H9 (cell line): ENCODE results near the gene FAM3D. TPM values are rescaled to one million over a fixed set of nuclear protein-coding genes. Genes with fewer than 3 reads are reported as not detected.

ENCODE experiments used
- DNase-seq: peaks from one replicate; pipeline ENCODE4 v3.0.0-alpha.2; 2017
- H2AFZ ChIP-seq: one replicate; pipeline ENCODE4 v1.6.1; 2013; ENCODE audit warnings: mild to moderate bottlenecking, low read length, control low read depth, moderate library complexity
- H2AK5ac ChIP-seq: 2 replicates; pipeline ENCODE4 v1.6.1; 2013; ENCODE audit warnings: low read length, control low read depth, mixed read lengths; ENCODE audit not compliant: insufficient read length
- H2BK120ac ChIP-seq: one replicate; pipeline ENCODE4 v1.6.1; 2013; ENCODE audit warnings: low read depth, mild to moderate bottlenecking, low read length, control low read depth, inconsistent platforms; ENCODE audit not compliant: poor library complexity, severe bottlenecking
- H2BK12ac ChIP-seq: 2 replicates; pipeline ENCODE4 v1.6.1; 2013; ENCODE audit warnings: low read length, control low read depth, mixed read lengths, low read depth; ENCODE audit not compliant: insufficient read length
- H2BK15ac ChIP-seq: 2 replicates; pipeline ENCODE4 v1.6.1; 2013; ENCODE audit warnings: low read depth, low read length, control low read depth
- H2BK20ac ChIP-seq: one replicate; pipeline ENCODE4 v1.6.1; 2013; ENCODE audit warnings: low read depth, mild to moderate bottlenecking, low read length, control low read depth, inconsistent platforms; ENCODE audit not compliant: poor library complexity, severe bottlenecking
- H2BK5ac ChIP-seq: 2 replicates; pipeline ENCODE4 v1.6.1; 2013; ENCODE audit warnings: low read length, control low read depth, mixed read lengths; ENCODE audit not compliant: insufficient read length
- H3K14ac ChIP-seq: 2 replicates; pipeline ENCODE4 v1.6.1; 2013; ENCODE audit warnings: low read length, control low read depth; ENCODE audit not compliant: insufficient read depth
- H3K18ac ChIP-seq: 2 replicates; pipeline ENCODE4 v1.6.1; 2013; ENCODE audit warnings: low read depth, mild to moderate bottlenecking, mixed read lengths, low read length, control low read depth; ENCODE audit not compliant: insufficient read length
- H3K23ac ChIP-seq: 2 replicates; pipeline ENCODE4 v1.6.1; 2013; ENCODE audit warnings: low read length, control low read depth, mixed read lengths, low read depth; ENCODE audit not compliant: insufficient read length
- H3K23me2 ChIP-seq: 2 replicates; pipeline ENCODE4 v1.6.1; 2013; ENCODE audit warnings: low read depth, mild to moderate bottlenecking, mixed read lengths, low read length, control low read depth; ENCODE audit not compliant: insufficient read length, poor library complexity, severe bottlenecking
- H3K27ac ChIP-seq: 2 replicates; pipeline ENCODE4 v1.5.1; 2013; ENCODE audit warnings: low read length, control low read depth, mixed read lengths, low read depth; ENCODE audit not compliant: insufficient read length
- H3K27me3 ChIP-seq: 2 replicates; pipeline ENCODE4 v1.6.1; 2013; ENCODE audit warnings: low read length, control low read depth, inconsistent platforms; ENCODE audit not compliant: insufficient read depth
- H3K4ac ChIP-seq: 2 replicates; pipeline ENCODE4 v1.6.1; 2013; ENCODE audit warnings: low read depth, mild to moderate bottlenecking, control low read depth, inconsistent platforms, low read length, moderate library complexity
- H3K4me1 ChIP-seq: 2 replicates; pipeline ENCODE4 v1.6.1; 2013; ENCODE audit warnings: low read length, control low read depth, inconsistent platforms; ENCODE audit not compliant: insufficient read depth
- H3K4me2 ChIP-seq: 2 replicates; pipeline ENCODE4 v1.6.1; 2013; ENCODE audit warnings: low read length, control low read depth, mixed read lengths; ENCODE audit not compliant: insufficient read length, insufficient read depth
- H3K56ac ChIP-seq: 2 replicates; pipeline ENCODE4 v1.6.1; 2013; ENCODE audit warnings: low read depth, mild to moderate bottlenecking, mixed read lengths, low read length, control low read depth; ENCODE audit not compliant: insufficient read length
- H3K79me1 ChIP-seq: 2 replicates; pipeline ENCODE4 v1.6.1; 2013; ENCODE audit warnings: low read depth, mild to moderate bottlenecking, moderate library complexity, low read length, control low read depth, inconsistent platforms; ENCODE audit not compliant: insufficient read depth, poor library complexity, severe bottlenecking
- H3K79me2 ChIP-seq: 2 replicates; pipeline ENCODE4 v1.6.1; 2013; ENCODE audit warnings: low read length, control low read depth, inconsistent platforms; ENCODE audit not compliant: insufficient read depth
- H3K9ac ChIP-seq: 2 replicates; pipeline ENCODE4 v1.6.1; 2013; ENCODE audit warnings: low read length, control low read depth, mixed read lengths; ENCODE audit not compliant: insufficient read length; ENCODE audit errors: extremely low read depth
- H3K9me3 ChIP-seq: one replicate; pipeline ENCODE4 v1.6.1; 2013; ENCODE audit warnings: low read depth, low read length, inconsistent platforms; ENCODE audit not compliant: control insufficient read depth
- H3T11ph ChIP-seq: one replicate; pipeline ENCODE4 v1.6.1; 2013; ENCODE audit warnings: mild to moderate bottlenecking, low read length, control low read depth, inconsistent platforms
- H4K20me1 ChIP-seq: one replicate; pipeline ENCODE4 v1.6.1; 2013; ENCODE audit not compliant: control insufficient read depth, insufficient read length, insufficient read depth
- H4K5ac ChIP-seq: 2 replicates; pipeline ENCODE4 v1.6.1; 2013; ENCODE audit warnings: low read depth, mild to moderate bottlenecking, mixed read lengths, low read length, control low read depth; ENCODE audit not compliant: insufficient read length
- H4K8ac ChIP-seq: replicated peaks from 2 replicates; pipeline ENCODE4 v1.6.1; 2013; ENCODE audit warnings: low read length, control low read depth, mixed read lengths, low read depth; ENCODE audit not compliant: insufficient read length
- H4K91ac ChIP-seq: 2 replicates; pipeline ENCODE4 v1.6.1; 2013; ENCODE audit warnings: low read depth, mild to moderate bottlenecking, moderate library complexity, mixed read lengths, low read length, control low read depth; ENCODE audit not compliant: insufficient read length
- H3K27ac Mint-ChIP-seq, 3 experiments: 2 replicates in 2 of 3; 3 replicates in 1 of 3; pipeline ENCODE4 v1.8.0; 2020 to 2021; ENCODE audit warnings: mixed read lengths in 3 of 3, mild to moderate bottlenecking in 1 of 3, moderate library complexity in 1 of 3
- H3K27me3 Mint-ChIP-seq: 2 replicates; pipeline ENCODE4 v1.8.0; 2021; ENCODE audit warnings: low read depth, mild to moderate bottlenecking, moderate library complexity, mixed read lengths
- H3K36me3 Mint-ChIP-seq, 3 experiments: 2 replicates in 2 of 3; 3 replicates in 1 of 3; pipeline ENCODE4 v1.8.0; 2020 to 2021; ENCODE audit warnings: low read depth in 3 of 3, mixed read lengths in 3 of 3; ENCODE audit not compliant: insufficient read depth in 1 of 3
- H3K4me1 Mint-ChIP-seq, 2 experiments: 2 replicates each; pipeline ENCODE4 v1.8.0; 2020; ENCODE audit warnings: mixed read lengths in 2 of 2
- H3K4me3 Mint-ChIP-seq, 2 experiments: 2 replicates in 1 of 2; 3 replicates in 1 of 2; pipeline ENCODE4 v1.8.0; 2020 to 2021; ENCODE audit warnings: mild to moderate bottlenecking in 2 of 2, mixed read lengths in 2 of 2, moderate library complexity in 1 of 2
- H3K9me3 Mint-ChIP-seq, 2 experiments: 2 replicates in 1 of 2; 3 replicates in 1 of 2; pipeline ENCODE4 v1.8.0; 2020; ENCODE audit warnings: mild to moderate bottlenecking in 2 of 2, mixed read lengths in 2 of 2, moderate library complexity in 1 of 2
- CTCF ChIP-seq: fragments of 200-600 bp; sonication (generic); conservative IDR thresholded peaks from 3 replicates; pipeline ENCODE4 v1.8.0; 2021; ENCODE audit warnings: antibody characterized with exemption, mild to moderate bottlenecking
- WGBS: extraction: QIAGEN DNeasy Blood & Tissue Kit; methylation state at CpG from one replicate; pipeline ENCODE4 v1.1.7; 2013; ENCODE audit warnings: missing lambda C conversion rate, low lambda C conversion rate, mixed read lengths; ENCODE audit not compliant: insufficient read length; ENCODE audit errors: extremely low coverage; 5-methylcytosine and 5-hydroxymethylcytosine counted together
- total RNA-seq: library from RNA; stranded (reverse); gene quantifications from 2 replicates; pipeline ENCODE4 v1.2.1, GENCODE V29; 2021

Gene FAM3D
- total RNA-seq, 1 experiment from 2014 or later, result not detected

DNA sequence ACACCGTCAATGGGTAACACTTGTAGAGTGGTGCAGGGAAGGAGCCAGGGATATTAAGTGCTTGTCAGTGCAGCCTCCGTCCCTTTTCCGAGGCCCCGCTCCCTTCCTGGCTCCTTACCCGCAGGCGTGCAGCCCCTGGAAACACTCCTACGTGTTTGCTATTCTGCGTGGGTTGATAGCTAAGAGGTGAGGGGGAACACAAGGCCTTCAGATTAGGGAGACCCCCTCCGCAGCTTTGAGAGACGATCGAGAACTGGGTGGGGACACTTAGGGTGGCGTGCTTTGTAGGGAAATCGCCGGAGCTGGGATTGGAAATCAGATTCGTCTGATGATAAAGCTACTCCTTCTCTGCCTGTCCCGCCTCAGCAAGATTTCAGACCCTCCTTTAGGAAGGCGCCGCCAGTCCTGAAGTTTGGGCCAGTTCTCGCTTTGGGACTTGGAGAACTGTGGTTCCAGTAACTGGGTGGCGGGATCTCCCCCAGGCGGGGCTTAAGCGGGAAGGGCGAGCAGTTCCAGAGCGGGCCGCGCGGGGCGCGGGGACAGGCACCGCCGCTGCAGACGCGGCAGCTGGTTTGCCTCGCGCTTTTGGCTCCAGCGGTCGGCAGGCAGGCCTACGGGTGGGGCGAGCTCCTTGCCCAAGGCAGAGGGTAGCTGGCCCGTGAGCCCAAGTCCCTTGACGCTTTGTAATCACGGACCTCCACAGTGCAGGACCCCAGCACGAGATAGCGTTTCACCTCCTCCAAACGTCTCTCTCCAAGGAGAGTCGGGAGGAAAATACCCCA lies 81.4 kb downstream of the FAM3D start:
- no peak overlapping the region for H2BK120ac ChIP-seq
- no peak overlapping the region for H3K23ac ChIP-seq
- H2AFZ ChIP-seq, result no peak overlapping the region
- no peak overlapping the region for H4K5ac ChIP-seq
- H3K9ac ChIP-seq, result no peak overlapping the region
- peak; percentile 89 for DNase-seq
- no CpG with 5 or more reads among the region's 46 CpGs for WGBS
- H3K36me3 Mint-ChIP-seq, result no peaks in the 10 kb centered on the region
- no peaks in the 10 kb centered on the region; the same call in 1 of the 2 replicates for H3K4me1 ChIP-seq
- H4K20me1 ChIP-seq, result no peaks in the 10 kb centered on the region
- no peak overlapping the region for H2AK5ac ChIP-seq
- H2BK20ac ChIP-seq, result no peak overlapping the region
- H3K79me1 ChIP-seq, result no peaks in the 10 kb centered on the region
- H3K9me3 ChIP-seq, result no peaks in the 10 kb centered on the region
- peak overlapping the region; percentile 61 to 78 for H3K4me3 Mint-ChIP-seq
- H3K23me2 ChIP-seq, result no peaks in the 10 kb centered on the region
- H3K79me2 ChIP-seq, result no peaks in the 10 kb centered on the region
- H3K27me3 ChIP-seq, result peaks cover 16% of the 10 kb centered on the region; the same call in 1 of the 2 replicates
- H4K91ac ChIP-seq, result no peak overlapping the region
- peaks cover 37 to 49% of the 10 kb centered on the region in 2 experiments for H3K4me1 Mint-ChIP-seq
- no peak overlapping the region for H3K4ac ChIP-seq
- no peak overlapping the region for H2BK12ac ChIP-seq
- no peak overlapping the region for H4K8ac ChIP-seq
- H3K18ac ChIP-seq, result no peak overlapping the region
- no peak overlapping the region for H3K27ac ChIP-seq
- H3K56ac ChIP-seq, result no peak overlapping the region
- TF ChIP-seq CTCF, result peak; percentile 79
- no peak overlapping the region for H3T11ph ChIP-seq
- peak overlapping the region; percentile 36 for H3K4me2 ChIP-seq
- H2BK15ac ChIP-seq, result no peak overlapping the region
- no peak overlapping the region for H3K14ac ChIP-seq
- H3K27ac Mint-ChIP-seq, result no peak overlapping the region
- H3K9me3 Mint-ChIP-seq, result peaks cover 0 to 4% of the 10 kb centered on the region in 2 experiments; a peak in 1 of 5 replicates
- peaks cover 80% of the 10 kb centered on the region for H3K27me3 Mint-ChIP-seq
- H2BK5ac ChIP-seq, result no peak overlapping the region
